ENCODE results near the gene DMXL2.

DMXL2 gene

GRCh38 chr15:51622604-51623370, at the start of gene DMXL2:
Gene DMXL2, minus strand, starts transcription at chr15:51622771. Its CDS starts 226 bp downstream, at chr15:51622545.
- no peak for DNase-seq (ENCODE audit: extremely low read depth, low read depth)
- no peak for TF ChIP-seq CTCF (IDR thresholded peaks at IDR 0.05; ENCODE audit: low read depth, low read length, missing control alignments)
- H3K4me3 ChIP-seq (replicated peaks; ENCODE audit: low read depth, low read length) = peak within 1 kb of the TSS; percentile 79

- no peak for TF ChIP-seq CTCF (IDR thresholded peaks at IDR 0.05; ENCODE audit: low read depth, low read length, missing control alignments)
- H3K4me3 ChIP-seq (replicated peaks; ENCODE audit: low read depth, low read length) = no peak overlapping the region
- DNase-seq (ENCODE audit: extremely low read depth, low read depth) = no peak
These were observed 49.6 kb upstream of the DMXL2 start for GRCh38 chr15:51672155-51672687.

GRCh38 chr15:51669381-51669780, 46.8 kb upstream of the DMXL2 start:
- H3K4me3 ChIP-seq (replicated peaks; ENCODE audit: low read depth, low read length) = no peak overlapping the region
- no peak for TF ChIP-seq CTCF (IDR thresholded peaks at IDR 0.05; ENCODE audit: low read depth, low read length, missing control alignments)
- DNase-seq (ENCODE audit: extremely low read depth, low read depth) = no peak

GRCh38 chr15:51668446-51668845, 45.9 kb upstream of the DMXL2 start:
- no peak for DNase-seq (ENCODE audit: extremely low read depth, low read depth)
- H3K4me3 ChIP-seq (replicated peaks; ENCODE audit: low read depth, low read length) = no peak overlapping the region
- no peak for TF ChIP-seq CTCF (IDR thresholded peaks at IDR 0.05; ENCODE audit: low read depth, low read length, missing control alignments)

GRCh38 chr15:51667478-51667877, 44.9 kb upstream of the DMXL2 start:
- DNase-seq (ENCODE audit: extremely low read depth, low read depth) = no peak
- H3K4me3 ChIP-seq (replicated peaks; ENCODE audit: low read depth, low read length) = no peak overlapping the region
- TF ChIP-seq CTCF (IDR thresholded peaks at IDR 0.05; ENCODE audit: low read depth, low read length, missing control alignments) = no peak

GRCh38 chr15:51661072-51661471, 38.5 kb upstream of the DMXL2 start:
- no peak for DNase-seq (ENCODE audit: extremely low read depth, low read depth)
- H3K4me3 ChIP-seq (replicated peaks; ENCODE audit: low read depth, low read length) = no peak overlapping the region
- no peak for TF ChIP-seq CTCF (IDR thresholded peaks at IDR 0.05; ENCODE audit: low read depth, low read length, missing control alignments)
